A673 (cell line): ENCODE measurements around the gene DMXL1.

Experiments used
- EZH2 ChIP-seq: fragments of 200-600 bp; sonication (generic); IDR thresholded peaks from 2 replicates; pipeline ENCODE4 v1.6.1; 2017; ENCODE audit warnings: borderline replicate concordance, low read depth, mild to moderate bottlenecking, mixed read lengths, antibody characterized with exemption, low read length; ENCODE audit not compliant: poor library complexity, severe bottlenecking
- TF ChIP-seq, protein P1 (sequence below): fragments of 300-800, 200-600 bp; sonication (generic); conservative IDR thresholded peaks from 2 replicates; pipeline ENCODE4 v1.5.1; 2017; ENCODE audit warnings: low read depth, mild to moderate bottlenecking, antibody characterized with exemption, low read length, moderate library complexity, mixed read lengths

GRCh38 chr5:119120893-119121292 lies 50.0 kb downstream of the DMXL1 start:
- TF ChIP-seq, protein P1, sequence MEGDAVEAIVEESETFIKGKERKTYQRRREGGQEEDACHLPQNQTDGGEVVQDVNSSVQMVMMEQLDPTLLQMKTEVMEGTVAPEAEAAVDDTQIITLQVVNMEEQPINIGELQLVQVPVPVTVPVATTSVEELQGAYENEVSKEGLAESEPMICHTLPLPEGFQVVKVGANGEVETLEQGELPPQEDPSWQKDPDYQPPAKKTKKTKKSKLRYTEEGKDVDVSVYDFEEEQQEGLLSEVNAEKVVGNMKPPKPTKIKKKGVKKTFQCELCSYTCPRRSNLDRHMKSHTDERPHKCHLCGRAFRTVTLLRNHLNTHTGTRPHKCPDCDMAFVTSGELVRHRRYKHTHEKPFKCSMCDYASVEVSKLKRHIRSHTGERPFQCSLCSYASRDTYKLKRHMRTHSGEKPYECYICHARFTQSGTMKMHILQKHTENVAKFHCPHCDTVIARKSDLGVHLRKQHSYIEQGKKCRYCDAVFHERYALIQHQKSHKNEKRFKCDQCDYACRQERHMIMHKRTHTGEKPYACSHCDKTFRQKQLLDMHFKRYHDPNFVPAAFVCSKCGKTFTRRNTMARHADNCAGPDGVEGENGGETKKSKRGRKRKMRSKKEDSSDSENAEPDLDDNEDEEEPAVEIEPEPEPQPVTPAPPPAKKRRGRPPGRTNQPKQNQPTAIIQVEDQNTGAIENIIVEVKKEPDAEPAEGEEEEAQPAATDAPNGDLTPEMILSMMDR, result no peak
- TF ChIP-seq EZH2, result no peak
